ENCODE results near the gene SSX1. TPM values are rescaled to one million over a fixed set of nuclear protein-coding genes. Genes with fewer than 3 reads are reported as not detected.
"Not testable (repeated sequence)": the region's sequence is repeated elsewhere in the genome, so short reads cannot be mapped to it uniquely, and the experiment has no call there.

SSX1 gene
- not detected for polyA plus RNA-seq (2013, experiment 1 of 2)
- polyA plus RNA-seq (2013, experiment 2 of 2), result not detected

GRCh38 chrX:48255062-48255796 lies at the start of gene SSX1:
Gene SSX1, plus strand, starts transcription at chrX:48255392. Its CDS starts 1,850 bp downstream, at chrX:48257242.
- not testable (repeated sequence) for H3K27me3 ChIP-seq (ENCODE audit: insufficient read depth, low read length); H3K4me3 ChIP-seq (ENCODE audit: low read length); H3K36me3 ChIP-seq (ENCODE audit: insufficient read depth, low read length); H3K9me3 ChIP-seq (ENCODE audit: insufficient read depth, low read depth, low read length); H3K4me1 ChIP-seq (ENCODE audit: insufficient read depth, low read length); H3K9ac ChIP-seq (ENCODE audit: low read depth, low read length); H3K27ac ChIP-seq (ENCODE audit: low read depth, low read length)
- 92% methylated on average over 12 of the region's 20 CpGs for WGBS

GRCh38 chrX:48214341-48214740 lies 40.9 kb upstream of the SSX1 start:
- not testable (repeated sequence) for H3K9me3 ChIP-seq (ENCODE audit: insufficient read depth, low read depth, low read length); H3K4me1 ChIP-seq (ENCODE audit: insufficient read depth, low read length); H3K27ac ChIP-seq (ENCODE audit: low read depth, low read length); H3K9ac ChIP-seq (ENCODE audit: low read depth, low read length); H3K27me3 ChIP-seq (ENCODE audit: insufficient read depth, low read length); H3K4me3 ChIP-seq (ENCODE audit: low read length); H3K36me3 ChIP-seq (ENCODE audit: insufficient read depth, low read length)
- 94% methylated on average over 4 of the region's 4 CpGs for WGBS

GRCh38 chrX:48224196-48224595 lies 31.0 kb upstream of the SSX1 start:
- not testable (repeated sequence) for H3K27ac ChIP-seq (ENCODE audit: low read depth, low read length); H3K4me3 ChIP-seq (ENCODE audit: low read length); H3K9me3 ChIP-seq (ENCODE audit: insufficient read depth, low read depth, low read length); H3K27me3 ChIP-seq (ENCODE audit: insufficient read depth, low read length); H3K9ac ChIP-seq (ENCODE audit: low read depth, low read length); H3K4me1 ChIP-seq (ENCODE audit: insufficient read depth, low read length); H3K36me3 ChIP-seq (ENCODE audit: insufficient read depth, low read length)
- 97% methylated on average over 3 of the region's 4 CpGs for WGBS

- no CpG with 5 or more reads among the region's 6 CpGs for WGBS
- H3K9ac ChIP-seq (ENCODE audit: low read depth, low read length); H3K4me3 ChIP-seq (ENCODE audit: low read length): not testable (repeated sequence)
These were observed 2.2 kb upstream of the SSX1 start for GRCh38 chrX:48252945-48253344.

GRCh38 chrX:48274365-48274764 lies 19.2 kb downstream of the SSX1 start:
- not testable (repeated sequence) for H3K27me3 ChIP-seq (ENCODE audit: insufficient read depth, low read length); H3K4me3 ChIP-seq (ENCODE audit: low read length); H3K4me1 ChIP-seq (ENCODE audit: insufficient read depth, low read length); H3K27ac ChIP-seq (ENCODE audit: low read depth, low read length); H3K9me3 ChIP-seq (ENCODE audit: insufficient read depth, low read depth, low read length); H3K9ac ChIP-seq (ENCODE audit: low read depth, low read length); H3K36me3 ChIP-seq (ENCODE audit: insufficient read depth, low read length)

More at GRCh38 chrX:48252945-48253344, 2.2 kb upstream of the SSX1 start:
- not testable (repeated sequence) for H3K27me3 ChIP-seq (ENCODE audit: insufficient read depth, low read length); H3K9me3 ChIP-seq (ENCODE audit: insufficient read depth, low read depth, low read length); H3K4me1 ChIP-seq (ENCODE audit: insufficient read depth, low read length); H3K36me3 ChIP-seq (ENCODE audit: insufficient read depth, low read length); H3K27ac ChIP-seq (ENCODE audit: low read depth, low read length)

- no peak overlapping the region for H3K9ac ChIP-seq (ENCODE audit: low read depth, low read length)
- H3K4me3 ChIP-seq (ENCODE audit: low read length), result no peak overlapping the region
- H3K4me1 ChIP-seq (ENCODE audit: insufficient read depth, low read length), result no peaks in the 10 kb centered on the region
- no peaks in the 10 kb centered on the region for H3K9me3 ChIP-seq (ENCODE audit: insufficient read depth, low read depth, low read length)
- WGBS, result 92% methylated on average over 9 of the region's 9 CpGs
- no peaks in the 10 kb centered on the region for H3K27me3 ChIP-seq (ENCODE audit: insufficient read depth, low read length)
- no peak overlapping the region for H3K27ac ChIP-seq (ENCODE audit: low read depth, low read length)
- H3K36me3 ChIP-seq (ENCODE audit: insufficient read depth, low read length), result no peaks in the 10 kb centered on the region
These were observed 23.8 kb downstream of the SSX1 start for GRCh38 chrX:48278958-48279357.

- not testable (repeated sequence) for H3K9ac ChIP-seq (ENCODE audit: low read depth, low read length); H3K4me3 ChIP-seq (ENCODE audit: low read length); H3K27ac ChIP-seq (ENCODE audit: low read depth, low read length); H3K4me1 ChIP-seq (ENCODE audit: insufficient read depth, low read length); H3K9me3 ChIP-seq (ENCODE audit: insufficient read depth, low read depth, low read length); H3K36me3 ChIP-seq (ENCODE audit: insufficient read depth, low read length); H3K27me3 ChIP-seq (ENCODE audit: insufficient read depth, low read length)
- 99% methylated on average over 3 of the region's 3 CpGs for WGBS
These were observed 25.5 kb downstream of the SSX1 start for GRCh38 chrX:48280729-48281128.

- no peaks in the 10 kb centered on the region for H3K27me3 ChIP-seq (ENCODE audit: insufficient read depth, low read length)
- 95% methylated on average over 11 of the region's 11 CpGs for WGBS
These were observed 51.0 kb downstream of the SSX1 start for GRCh38 chrX:48306175-48306574.

GRCh38 chrX:48313996-48314395 lies 58.8 kb downstream of the SSX1 start:
- not testable (repeated sequence) for H3K27ac ChIP-seq (ENCODE audit: low read depth, low read length); H3K27me3 ChIP-seq (ENCODE audit: insufficient read depth, low read length); H3K36me3 ChIP-seq (ENCODE audit: insufficient read depth, low read length); H3K9me3 ChIP-seq (ENCODE audit: insufficient read depth, low read depth, low read length); H3K4me3 ChIP-seq (ENCODE audit: low read length); H3K4me1 ChIP-seq (ENCODE audit: insufficient read depth, low read length); H3K9ac ChIP-seq (ENCODE audit: low read depth, low read length)
- WGBS, result no CpG with 5 or more reads among the region's 2 CpGs

More at GRCh38 chrX:48306175-48306574, 51.0 kb downstream of the SSX1 start:
- Histone ChIP-seq H3K4me3 (ENCODE audit: low read length) (no peak overlapping the region), H3K9ac (ENCODE audit: low read depth, low read length) (no peak overlapping the region), H3K27ac (ENCODE audit: low read depth, low read length) (no peak overlapping the region), H3K4me1 (ENCODE audit: insufficient read depth, low read length) (no peaks in the 10 kb centered on the region), H3K36me3 (ENCODE audit: insufficient read depth, low read length) (no peaks in the 10 kb centered on the region), H3K9me3 (ENCODE audit: insufficient read depth, low read depth, low read length) (no peaks in the 10 kb centered on the region)

All from HUES64 (cell line).